SJSA1 (cell line): Measurements from ENCODE around the gene TMEM52B. TPM values are rescaled to one million over a fixed set of nuclear protein-coding genes. Genes with fewer than 3 reads are reported as not detected.

ENCODE experiments used
- DNase-seq, 2 experiments: peaks; one replicate each; pipeline ENCODE4 v3.0.0-alpha.2; 2015 to 2020; ENCODE audit warnings: low spot score in 2 of 2, low read depth in 1 of 2
- H3K27ac ChIP-seq: fragments of 250-450 bp; sonication (Bioruptor Pico); 2 replicates; pipeline ENCODE4 v1.5.1; 2020; ENCODE audit warnings: mild to moderate bottlenecking, moderate library complexity
- H3K27me3 ChIP-seq: fragments of 250-450 bp; sonication (Bioruptor Pico); replicated peaks from 2 replicates; pipeline ENCODE4 v1.5.1; 2020; ENCODE audit warnings: mild to moderate bottlenecking, moderate library complexity
- H3K36me3 ChIP-seq: fragments of 250-450 bp; sonication (Bioruptor Pico); 2 replicates; pipeline ENCODE4 v1.5.1; 2020; ENCODE audit warnings: mild to moderate bottlenecking
- H3K4me1 ChIP-seq: fragments of 250-450 bp; sonication (Bioruptor Pico); replicated peaks from 2 replicates; pipeline ENCODE4 v1.6.1; 2021; ENCODE audit warnings: mild to moderate bottlenecking
- H3K4me3 ChIP-seq: fragments of 250-450 bp; sonication (Bioruptor Pico); 2 replicates; pipeline ENCODE4 v1.5.1; 2020; ENCODE audit warnings: mild to moderate bottlenecking
- H3K9me3 ChIP-seq: fragments of 250-450 bp; sonication (Bioruptor Pico); replicated peaks from 2 replicates; pipeline ENCODE4 v1.5.1; 2020; ENCODE audit warnings: mild to moderate bottlenecking
- total RNA-seq: library from RNA; depleted of rRNA; stranded (reverse); fragments of >200 nt; shearing (Covaris generic); gene quantifications from 2 replicates; pipeline ENCODE4 v1.2.3, GENCODE V29; 2014

The TMEM52B gene
- total RNA-seq, 1 experiment from 2014 or later, result 1.1 TPM

DNA sequence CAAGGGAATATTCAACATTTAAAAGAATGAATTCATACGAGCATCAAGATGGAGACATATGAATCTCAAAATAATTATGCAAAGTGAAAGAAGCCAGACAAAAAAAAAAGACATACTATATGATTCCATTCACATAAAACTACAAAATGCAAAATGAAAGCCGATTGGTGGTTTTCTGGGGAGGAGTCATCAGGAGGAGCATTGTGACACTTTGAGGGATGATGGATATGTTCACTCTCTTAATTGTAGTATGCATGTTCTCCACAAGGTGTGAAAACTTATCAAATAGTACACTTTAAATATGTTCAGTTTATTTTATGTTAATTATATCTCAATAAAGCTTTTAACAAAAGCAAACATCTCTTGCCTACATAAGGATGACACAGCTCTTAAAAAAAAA is 20.4 kb upstream of the TMEM52B start:
- H3K9me3 ChIP-seq, result no peaks in the 10 kb centered on the region
- no peak overlapping the region for H3K4me3 ChIP-seq
- H3K4me1 ChIP-seq, result no peaks in the 10 kb centered on the region; the same call in 1 of the 2 replicates
- H3K27ac ChIP-seq, result no peak overlapping the region
- no peaks in the 10 kb centered on the region for H3K27me3 ChIP-seq
- no peak for DNase-seq
- H3K36me3 ChIP-seq, result no peaks in the 10 kb centered on the region

DNA sequence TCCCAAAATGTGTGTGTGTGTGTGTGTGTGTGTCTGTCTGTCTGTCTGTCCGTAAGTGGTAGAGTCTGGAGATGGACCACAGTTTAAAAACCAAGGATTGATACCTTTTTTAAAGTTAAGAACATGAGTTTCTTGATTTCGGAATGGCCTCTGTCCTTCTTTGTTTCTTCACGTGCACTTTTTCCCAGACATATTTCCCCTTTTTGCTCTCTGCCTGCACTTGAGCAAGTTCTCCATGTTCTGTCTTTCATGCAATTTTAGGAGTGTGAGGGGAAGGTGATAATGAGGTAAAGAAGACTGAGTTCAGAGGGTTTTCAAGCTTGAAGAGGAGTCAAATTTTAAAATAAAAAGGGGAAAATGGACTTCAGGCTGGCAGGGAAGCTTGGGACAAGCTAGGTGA is 19.6 kb upstream of the TMEM52B start:
- DNase-seq, result no peak
- Histone ChIP-seq H3K36me3 (no peaks in the 10 kb centered on the region), H3K9me3 (no peaks in the 10 kb centered on the region)

DNA sequence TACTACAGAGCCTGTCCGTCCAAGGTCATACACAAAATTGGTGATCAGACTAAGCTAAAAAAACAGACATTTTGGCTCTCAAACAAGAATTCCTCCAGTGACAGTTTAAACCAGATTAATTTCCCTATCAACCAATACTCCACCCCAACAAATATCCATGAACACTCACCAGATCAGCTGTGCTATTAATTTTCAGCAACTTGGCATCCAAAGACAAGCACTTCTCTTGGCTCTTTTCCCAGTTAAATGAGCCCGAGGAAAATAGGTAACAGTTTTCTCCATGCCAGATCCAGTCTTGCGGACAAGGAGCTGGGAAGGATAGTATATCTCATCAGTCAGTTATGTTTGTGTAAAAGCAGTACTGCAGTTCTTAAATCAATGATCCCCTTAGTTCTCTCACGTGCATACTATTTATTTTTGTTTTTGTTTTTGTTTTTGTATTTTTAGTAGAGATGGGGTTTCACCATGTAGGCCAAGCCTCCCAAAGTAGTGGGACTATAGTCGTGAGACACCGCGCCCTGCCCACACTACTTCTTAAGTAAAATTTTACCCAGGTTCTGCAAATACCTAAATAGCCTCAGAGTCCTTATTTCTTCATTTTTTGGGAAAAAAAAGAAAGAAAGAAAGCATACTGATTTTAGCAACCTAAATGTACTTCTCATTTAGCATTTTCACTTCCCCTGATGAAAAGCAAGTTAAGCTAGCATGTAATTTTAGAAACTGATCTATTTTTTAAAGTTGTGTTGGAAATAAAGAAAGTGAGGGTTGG is 18.0 kb upstream of the TMEM52B start:
- Histone ChIP-seq H3K27ac (no peak overlapping the region), H3K27me3 (no peaks in the 10 kb centered on the region), H3K36me3 (0 out of 2 replicates have a peak, but pooled peaks cover 1% of the 10 kb centered on the region), H3K4me3 (no peak overlapping the region), H3K9me3 (no peaks in the 10 kb centered on the region), H3K4me1 (peaks cover 10% of the 10 kb centered on the region)
- DNase-seq, result no peak

More for the DNA sequence above, 19.6 kb upstream of the TMEM52B start:
- Histone ChIP-seq H3K27ac (no peak overlapping the region), H3K4me1 (no peaks in the 10 kb centered on the region), H3K4me3 (no peak overlapping the region), H3K27me3 (no peaks in the 10 kb centered on the region)

DNA sequence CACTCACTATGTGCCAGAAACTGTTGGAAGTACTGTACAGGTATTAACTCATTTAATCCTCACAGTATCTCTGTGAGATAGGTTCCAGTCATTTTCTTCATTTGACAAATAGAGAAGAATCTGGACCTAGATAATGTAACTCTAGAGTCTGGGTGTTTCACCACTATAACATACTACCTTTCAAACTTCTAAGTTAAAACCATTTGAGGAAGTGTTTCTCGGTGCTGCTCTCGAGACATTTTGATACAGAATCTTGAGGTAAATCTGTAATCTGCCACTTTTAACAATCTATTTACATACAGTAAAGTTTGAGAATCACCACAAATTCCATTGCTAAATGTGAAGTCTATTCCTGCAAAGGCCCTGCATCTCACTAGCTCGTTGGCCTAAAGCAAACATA is 15.7 kb upstream of the TMEM52B start:
- no peak for DNase-seq
- Histone ChIP-seq H3K27ac (no peak overlapping the region), H3K4me1 (peaks cover 16% of the 10 kb centered on the region), H3K4me3 (no peak overlapping the region), H3K36me3 (0 out of 2 replicates have a peak, but pooled peaks cover 2% of the 10 kb centered on the region), H3K27me3 (no peaks in the 10 kb centered on the region), H3K9me3 (no peaks in the 10 kb centered on the region)

DNA sequence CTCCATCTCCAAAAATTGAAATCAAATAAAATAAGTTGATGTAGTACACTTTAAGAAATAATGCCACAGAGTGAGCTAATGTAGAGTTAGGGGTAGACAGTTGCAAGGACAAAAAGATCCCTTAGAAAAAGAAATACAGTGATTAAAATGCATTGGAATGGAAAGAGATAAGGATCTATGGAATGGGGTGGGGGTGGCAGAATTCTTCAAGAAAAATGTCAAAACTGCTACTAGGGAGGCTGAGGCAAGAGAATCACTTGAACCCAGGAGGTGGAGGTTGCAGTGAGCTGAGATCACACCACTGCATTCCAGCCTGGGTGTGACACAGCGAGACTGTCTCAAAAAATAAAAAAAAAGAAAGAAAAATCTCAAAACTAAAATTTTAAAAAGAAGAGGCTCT is 13.4 kb upstream of the TMEM52B start:
- Histone ChIP-seq H3K36me3 (0 out of 2 replicates have a peak, but pooled peaks cover 2% of the 10 kb centered on the region), H3K27ac (peak overlapping the region; percentile 83), H3K4me1 (peaks cover 40% of the 10 kb centered on the region), H3K4me3 (no peak overlapping the region), H3K9me3 (no peaks in the 10 kb centered on the region), H3K27me3 (no peaks in the 10 kb centered on the region)
- DNase-seq, result peak in 1 of 2 experiments; percentile 62

DNA sequence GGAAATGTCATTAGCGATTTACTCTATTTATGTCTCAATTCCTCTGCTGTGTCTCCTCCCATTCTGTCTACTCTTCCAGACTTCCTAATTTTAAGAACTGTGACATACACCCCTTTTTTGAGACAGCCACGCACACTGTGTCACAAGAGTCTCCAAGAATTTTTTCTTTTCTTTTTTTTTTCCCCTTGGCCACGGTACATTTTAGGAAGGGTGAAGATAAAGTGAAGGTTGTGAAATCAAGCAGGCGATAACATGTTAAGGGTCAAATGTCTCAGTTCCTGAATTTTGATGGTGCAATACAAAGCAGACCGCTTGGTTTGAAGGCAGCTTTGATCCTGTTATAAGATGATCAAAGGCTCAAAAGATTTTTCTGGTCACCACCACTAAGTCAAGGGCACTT is 11.2 kb upstream of the TMEM52B start:
- Histone ChIP-seq H3K27ac (peak overlapping the region; percentile 75), H3K4me1 (peaks cover 53% of the 10 kb centered on the region), H3K27me3 (no peaks in the 10 kb centered on the region), H3K9me3 (no peaks in the 10 kb centered on the region), H3K36me3 (0 out of 2 replicates have a peak, but pooled peaks cover 2% of the 10 kb centered on the region), H3K4me3 (no peak overlapping the region)
- DNase-seq, result no peak

DNA sequence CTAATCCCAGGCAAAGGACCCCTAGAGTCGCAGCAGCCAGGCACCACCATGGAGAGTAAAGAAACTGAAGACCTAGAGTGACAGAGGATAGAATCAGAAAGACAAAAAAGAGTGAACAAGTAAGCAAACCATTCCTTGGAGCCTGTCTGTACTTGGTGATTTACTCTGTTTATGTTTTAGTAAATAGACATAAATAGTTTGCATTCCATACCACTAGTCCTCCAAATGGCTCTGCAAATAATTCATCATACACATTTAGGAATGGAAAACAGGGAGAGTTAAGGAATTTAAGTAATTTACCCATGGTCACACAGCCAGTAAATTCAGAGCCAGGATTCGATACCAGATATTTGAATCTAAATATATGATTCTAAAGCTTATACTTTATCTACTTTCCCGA is 9.7 kb upstream of the TMEM52B start:
- Histone ChIP-seq H3K9me3 (no peaks in the 10 kb centered on the region), H3K27me3 (no peaks in the 10 kb centered on the region), H3K27ac (peak overlapping the region; percentile 75), H3K36me3 (0 out of 2 replicates have a peak, but pooled peaks cover 2% of the 10 kb centered on the region), H3K4me3 (peak overlapping the region; percentile 16), H3K4me1 (peaks cover 53% of the 10 kb centered on the region)
- peak in 1 of 2 experiments; percentile 77 for DNase-seq

DNA sequence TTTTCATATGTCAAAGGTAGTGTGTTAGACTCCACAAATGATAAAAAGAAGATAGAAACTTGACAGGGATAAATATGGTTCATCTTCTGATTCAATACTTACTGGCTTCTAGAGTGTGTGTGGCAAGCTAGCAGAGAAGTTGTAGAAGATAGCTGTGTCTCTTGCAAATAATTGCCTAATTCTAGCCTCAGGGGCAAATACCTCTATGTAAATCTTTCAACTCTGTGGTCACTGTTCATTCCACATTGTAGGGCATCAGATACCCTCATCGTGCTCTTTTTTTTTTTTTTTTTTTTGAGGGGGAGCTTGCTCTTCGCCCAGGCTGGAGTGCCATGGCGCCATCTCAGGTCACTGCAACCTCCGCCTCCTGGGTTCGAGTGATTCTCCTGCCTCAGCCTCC is 8.6 kb upstream of the TMEM52B start:
- peaks cover 49% of the 10 kb centered on the region for H3K4me1 ChIP-seq
- no peaks in the 10 kb centered on the region for H3K9me3 ChIP-seq
- H3K36me3 ChIP-seq, result 0 out of 2 replicates have a peak, but pooled peaks cover 2% of the 10 kb centered on the region
- no peak overlapping the region for H3K4me3 ChIP-seq
- H3K27ac ChIP-seq, result peak overlapping the region; percentile 75
- peak in 1 of 2 experiments; percentile 41 for DNase-seq
- H3K27me3 ChIP-seq, result no peaks in the 10 kb centered on the region

DNA sequence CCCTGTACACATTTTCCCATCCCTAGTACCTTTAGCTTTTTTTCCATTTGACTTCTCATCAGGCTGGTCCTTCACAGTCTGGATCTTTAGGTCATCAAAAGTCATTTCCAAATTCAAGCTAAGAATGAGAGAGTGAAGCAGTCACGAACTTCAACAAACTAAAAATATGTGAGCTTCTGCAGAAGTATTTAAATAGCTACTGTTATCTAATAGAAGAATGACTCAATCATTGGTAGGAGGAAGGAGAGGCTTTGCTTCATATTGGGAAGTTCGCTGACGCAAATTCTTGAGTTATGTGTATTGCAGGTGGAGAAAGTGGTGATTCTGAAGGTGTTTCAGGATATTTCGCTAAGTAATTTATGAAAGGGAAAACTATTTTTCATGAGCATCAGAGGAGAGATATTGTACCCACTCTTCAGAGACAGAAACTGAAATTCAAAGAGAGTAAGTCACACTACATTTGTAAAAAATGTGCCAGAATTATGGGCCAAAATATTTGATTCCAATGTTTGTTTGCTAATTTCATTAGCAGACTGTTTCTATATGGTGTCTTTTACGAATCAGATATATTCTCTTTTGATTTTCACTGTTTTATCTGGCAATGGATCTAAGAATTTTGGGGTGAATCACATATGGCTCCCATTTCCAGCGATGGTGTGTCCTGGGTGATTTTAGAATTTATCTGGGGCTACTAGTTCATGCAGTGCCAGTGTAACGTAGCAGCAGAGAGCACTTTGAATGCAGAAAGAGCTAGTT is 6.7 kb upstream of the TMEM52B start, which contains the start of gene OLR1:
Gene OLR1 (minus strand): TSS at position 160 of the 756 bp plus-strand sequence. CDS start 55 bp downstream, at position 105.
- no peak within 1 kb of the TSS for H3K4me3 ChIP-seq
- H3K36me3 ChIP-seq, result no peaks in the 10 kb centered on the region
- no peaks in the 10 kb centered on the region for H3K9me3 ChIP-seq
- no peaks in the 10 kb centered on the region for H3K27me3 ChIP-seq
- H3K27ac ChIP-seq, result no peak within 1 kb of the TSS
- no peak for DNase-seq
- peaks cover 41% of the 10 kb centered on the region for H3K4me1 ChIP-seq

DNA sequence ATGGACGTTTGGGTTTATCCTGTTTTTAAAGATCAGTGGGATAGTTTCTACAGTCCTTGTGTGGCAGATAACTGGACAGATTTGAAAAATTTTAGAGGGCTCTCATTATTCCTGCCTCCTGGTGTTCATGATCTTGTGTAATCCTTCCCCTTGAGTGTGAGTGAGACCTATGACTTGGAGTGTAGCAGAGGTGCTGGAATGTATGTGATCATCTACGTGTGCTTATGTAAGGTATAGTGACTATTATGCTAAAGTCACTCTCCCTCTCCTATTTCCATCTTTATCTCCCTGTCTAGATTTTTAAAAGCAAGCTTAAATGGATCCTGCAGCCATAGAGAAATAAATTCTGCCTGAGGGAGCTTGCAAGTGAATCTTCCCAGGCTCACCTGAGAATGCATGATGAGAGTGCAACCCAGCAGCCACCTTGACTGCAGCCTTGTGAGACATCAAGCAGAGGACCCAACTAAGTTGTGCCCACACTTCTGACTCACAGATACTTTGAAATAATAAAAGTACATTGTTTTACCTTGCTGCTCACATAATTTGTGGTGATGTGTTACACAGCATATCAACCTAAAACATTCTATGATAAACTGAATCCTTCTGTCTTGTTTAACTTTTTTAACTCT is 3.7 kb upstream of the TMEM52B start:
- H3K4me3 ChIP-seq, result no peak overlapping the region
- H3K27me3 ChIP-seq, result no peaks in the 10 kb centered on the region
- H3K36me3 ChIP-seq, result no peaks in the 10 kb centered on the region
- DNase-seq, result no peak
- no peaks in the 10 kb centered on the region for H3K9me3 ChIP-seq
- peaks cover 32% of the 10 kb centered on the region for H3K4me1 ChIP-seq
- H3K27ac ChIP-seq, result no peak overlapping the region

DNA sequence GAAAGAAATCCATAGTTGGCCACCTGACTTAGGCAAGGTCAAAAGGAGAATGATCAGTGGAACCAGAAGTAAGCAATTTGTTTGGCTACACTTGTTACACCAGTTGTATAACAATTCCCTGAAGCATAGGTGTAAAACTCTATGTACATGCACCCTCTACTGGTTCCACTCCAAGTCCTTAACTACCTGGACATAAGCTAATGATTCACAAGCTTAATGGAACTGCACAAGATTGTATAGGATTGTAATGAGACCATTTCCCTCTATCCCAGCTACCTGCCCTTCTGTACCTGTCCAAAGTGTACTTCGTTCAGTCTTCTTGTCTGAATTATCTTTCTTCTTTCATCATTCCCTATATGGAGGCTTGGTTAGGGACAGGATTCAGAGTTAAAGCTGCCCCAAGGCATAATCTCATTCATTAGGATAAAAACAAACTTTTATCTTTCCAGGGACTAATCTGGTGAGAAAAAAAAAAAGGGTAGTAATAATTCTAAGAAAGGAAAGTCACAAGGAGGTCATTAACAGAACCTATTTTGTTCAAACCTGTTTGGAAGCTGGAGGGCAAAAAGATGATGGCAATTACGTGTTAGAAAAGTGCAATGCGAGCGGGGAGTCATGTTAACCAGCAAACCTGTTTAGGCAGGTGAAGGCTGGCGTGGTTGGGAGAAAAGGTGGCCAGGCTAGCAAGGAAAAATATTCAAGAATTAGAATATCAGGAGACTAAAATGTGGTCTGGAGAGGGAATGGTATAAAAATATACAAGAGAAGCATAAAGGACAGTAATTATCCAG is 2.8 kb upstream of the TMEM52B start:
- no peak overlapping the region for H3K27ac ChIP-seq
- no peaks in the 10 kb centered on the region for H3K9me3 ChIP-seq
- no peaks in the 10 kb centered on the region for H3K36me3 ChIP-seq
- no peak for DNase-seq
- H3K4me1 ChIP-seq, result peaks cover 32% of the 10 kb centered on the region
- H3K4me3 ChIP-seq, result no peak overlapping the region
- no peaks in the 10 kb centered on the region for H3K27me3 ChIP-seq

DNA sequence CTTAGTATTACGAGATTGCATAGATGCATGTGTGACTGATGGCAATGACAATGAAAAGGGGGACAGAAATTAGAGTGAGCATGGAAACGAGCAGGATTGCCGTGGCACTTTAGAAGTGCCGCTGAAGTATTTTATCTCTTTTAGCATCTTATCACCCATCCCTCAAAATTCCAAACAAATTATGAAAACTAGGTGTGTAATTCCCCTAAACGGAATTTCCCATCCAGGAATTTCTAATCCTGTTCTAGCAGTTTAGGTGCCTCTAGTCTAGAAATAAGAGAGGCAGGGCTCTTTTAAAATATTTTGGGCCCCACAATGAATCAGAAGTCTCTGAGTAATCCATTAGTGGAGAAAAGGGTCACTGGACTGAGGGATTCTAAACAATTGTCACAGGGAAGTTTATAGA is 947 bp downstream of the TMEM52B start:
- H3K27me3 ChIP-seq, result no peaks in the 10 kb centered on the region
- peak in 1 of 2 experiments; percentile 42 for DNase-seq
- peaks cover 50% of the 10 kb centered on the region for H3K4me1 ChIP-seq
- H3K27ac ChIP-seq, result peak overlapping the region; percentile 33
- H3K4me3 ChIP-seq, result no peak overlapping the region
- H3K36me3 ChIP-seq, result no peaks in the 10 kb centered on the region
- H3K9me3 ChIP-seq, result no peaks in the 10 kb centered on the region
